Brain microvascular endothelial cell (primary cell): ENCODE measurements around the gene EDEM1.

Experiments
- DNase-seq: peaks from one replicate; pipeline ENCODE4 v3.0.0-alpha.2; 2020
- H3K27ac ChIP-seq: fragments of 250-450 bp; sonication (Bioruptor Pico); 2 replicates; pipeline ENCODE4 v1.5.1; 2020; ENCODE audit warnings: mild to moderate bottlenecking, moderate library complexity
- H3K27me3 ChIP-seq: fragments of 250-450 bp; sonication (Bioruptor Pico); replicated peaks from 2 replicates; pipeline ENCODE4 v1.5.1; 2020; ENCODE audit warnings: mild to moderate bottlenecking
- H3K36me3 ChIP-seq: fragments of 250-450 bp; sonication (Bioruptor Pico); replicated peaks from 2 replicates; pipeline ENCODE4 v1.5.1; 2020; ENCODE audit warnings: mild to moderate bottlenecking
- H3K4me3 ChIP-seq: 2 replicates; pipeline ENCODE4 v1.5.1; 2011; ENCODE audit warnings: low read depth, mild to moderate bottlenecking, control low read depth, low read length, moderate library complexity
- CTCF ChIP-seq: IDR thresholded peaks from 2 replicates; pipeline ENCODE4 v1.5.1; 2011; ENCODE audit warnings: low read depth, mild to moderate bottlenecking, moderate library complexity, low read length, control low read depth, inconsistent platforms; ENCODE audit errors: missing control alignments
- in situ Hi-C: cut with HindIII; loops from 2 replicates; pipeline ENCODE4 v1.10.0; 2017; ENCODE audit warnings: low sequenced_read_pairs, low pct_ligation_motif_present

Gene EDEM1

GRCh38 chr3:5245927-5246326, 58.4 kb downstream of the EDEM1 start:
- no peak for TF ChIP-seq CTCF
- Histone ChIP-seq H3K27ac (no peak overlapping the region), H3K27me3 (no peaks in the 10 kb centered on the region), H3K36me3 (no peaks in the 10 kb centered on the region), H3K4me3 (no peak overlapping the region)
- in situ Hi-C loops: no loop called here
- no peak for DNase-seq

- in situ Hi-C loops: no loop called here
- H3K4me3 ChIP-seq: no peak overlapping the region
- H3K27me3 ChIP-seq: no peaks in the 10 kb centered on the region
- no peaks in the 10 kb centered on the region for H3K36me3 ChIP-seq
- no peak overlapping the region for H3K27ac ChIP-seq
- no peak for TF ChIP-seq CTCF
- no peak for DNase-seq
Measured at GRCh38 chr3:5248822-5249221, 61.3 kb downstream of the EDEM1 start.

GRCh38 chr3:5250467-5251195, 63.1 kb downstream of the EDEM1 start:
- no peak for TF ChIP-seq CTCF
- Histone ChIP-seq H3K4me3 (no peak overlapping the region), H3K27me3 (no peaks in the 10 kb centered on the region), H3K27ac (no peak overlapping the region), H3K36me3 (no peaks in the 10 kb centered on the region)
- in situ Hi-C loops: no loop called here
- no peak for DNase-seq

- Histone ChIP-seq H3K4me3 (no peak overlapping the region), H3K27me3 (no peaks in the 10 kb centered on the region), H3K36me3 (no peaks in the 10 kb centered on the region), H3K27ac (no peak overlapping the region)
- DNase-seq: no peak
- no peak for TF ChIP-seq CTCF
- in situ Hi-C loops: no loop called here
Measured at GRCh38 chr3:5251196-5251583, 63.7 kb downstream of the EDEM1 start.

- H3K4me3 ChIP-seq: no peak overlapping the region
- no peaks in the 10 kb centered on the region for H3K36me3 ChIP-seq
- TF ChIP-seq CTCF: no peak
- DNase-seq: no peak
- H3K27ac ChIP-seq: no peak overlapping the region
- no peaks in the 10 kb centered on the region for H3K27me3 ChIP-seq
- in situ Hi-C loops: no loop called here
Measured at GRCh38 chr3:5252131-5252530, 64.6 kb downstream of the EDEM1 start.
